ENCODE measurements around the gene MRO.
"Not testable (repeated sequence)": the region's sequence is repeated elsewhere in the genome, so short reads cannot be mapped to it uniquely, and the experiment has no call there.

MRO gene

DNA sequence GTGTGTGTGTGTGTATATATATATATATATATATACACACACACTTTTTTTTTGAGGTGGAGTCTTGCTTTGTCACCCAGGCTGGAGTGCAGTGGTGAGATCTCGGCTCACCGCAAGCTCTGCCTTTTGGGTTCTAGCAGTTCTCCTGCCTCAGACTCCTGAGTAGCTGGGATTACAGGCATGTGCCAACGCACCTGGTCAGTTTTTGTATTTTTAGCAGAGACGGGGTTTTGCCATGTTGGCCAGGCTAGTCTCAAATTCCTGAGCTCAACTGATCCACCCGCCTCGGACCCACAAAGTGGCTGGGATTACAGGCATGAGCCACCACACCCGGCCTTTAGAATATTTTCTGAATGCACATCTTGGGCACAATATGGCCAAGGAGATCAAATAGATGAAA lies 13.7 kb upstream of the MRO start:
- DNase-seq (ENCODE audit: low spot score) = not testable (repeated sequence)

DNA sequence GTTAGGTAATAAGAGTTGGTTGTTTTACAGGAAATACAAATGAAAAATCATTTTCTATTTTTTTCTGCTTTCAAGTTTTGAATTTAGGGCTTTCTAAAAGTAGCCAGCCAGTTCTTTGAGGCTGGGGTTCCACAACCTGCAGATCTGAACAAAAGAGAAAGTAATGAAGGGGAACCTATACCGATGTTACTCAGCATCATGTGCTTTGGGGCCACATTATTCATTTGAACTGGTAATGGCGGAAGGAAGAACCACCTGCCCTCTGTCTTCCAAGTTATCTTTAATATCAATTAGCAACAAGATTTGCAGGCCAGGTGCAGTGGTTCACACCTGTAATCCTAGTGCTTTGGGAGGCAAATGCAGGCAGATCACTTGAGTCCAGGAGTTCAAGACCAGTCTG lies 12.9 kb upstream of the MRO start:
- no peak for DNase-seq (ENCODE audit: low spot score)

DNA sequence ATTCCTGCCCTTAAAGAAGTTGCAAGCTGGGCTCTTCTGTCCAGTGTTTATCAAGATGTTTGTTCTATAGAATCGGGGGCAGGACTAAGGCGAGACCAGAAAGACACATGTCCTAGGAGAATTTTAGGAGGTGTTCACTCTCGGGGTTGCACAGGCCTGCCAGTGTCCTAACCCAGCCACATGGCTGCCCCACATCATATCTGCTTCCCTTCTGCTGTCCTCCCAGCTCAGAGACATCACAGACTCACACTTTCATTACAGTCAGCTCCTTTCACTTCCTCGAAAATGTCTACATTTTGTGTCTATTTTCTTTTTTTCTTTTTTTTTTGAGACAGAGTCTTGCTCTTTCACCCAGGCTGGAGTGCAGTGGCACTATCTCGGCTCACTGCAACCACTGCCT lies 10.7 kb upstream of the MRO start:
- DNase-seq (ENCODE audit: low spot score) = no peak

DNA sequence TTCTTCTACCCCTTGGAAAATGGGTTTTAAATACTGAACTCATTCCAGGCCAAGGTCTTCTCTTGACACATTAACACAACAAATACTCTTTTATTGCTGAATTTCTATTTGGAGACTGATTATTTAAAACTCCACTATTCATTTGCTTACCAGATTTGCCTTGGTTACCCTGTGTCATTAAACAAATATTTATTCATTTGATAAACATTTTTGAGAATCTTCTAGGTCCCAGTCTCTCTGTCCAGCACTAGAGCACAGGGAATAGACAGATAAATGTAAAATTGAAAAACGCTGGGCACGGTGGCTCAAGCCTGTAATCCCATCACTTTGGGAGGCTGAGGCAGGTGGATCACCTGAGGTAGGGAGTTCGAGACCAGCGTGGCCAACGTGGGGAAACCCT lies 9.8 kb upstream of the MRO start:
- DNase-seq (ENCODE audit: low spot score) = no peak

DNA sequence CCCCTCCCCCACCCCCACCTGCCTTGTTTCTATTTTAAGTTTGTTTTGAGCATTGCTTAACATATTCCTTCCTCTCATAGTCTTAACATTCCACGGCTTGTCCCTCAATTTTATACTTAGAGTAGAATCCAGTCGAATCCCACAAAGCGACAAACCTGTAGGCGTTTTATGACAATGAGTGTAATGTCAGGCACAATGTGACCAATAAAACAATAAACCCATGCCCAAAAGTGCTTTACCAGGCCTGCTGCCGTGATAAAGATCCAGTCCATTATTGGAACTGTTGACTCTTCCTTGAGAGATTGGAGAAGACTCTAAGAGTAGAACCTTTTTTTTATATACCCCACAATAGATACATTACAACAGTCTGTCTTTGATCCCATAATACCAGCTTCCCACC lies 6.2 kb upstream of the MRO start:
- DNase-seq (ENCODE audit: low spot score) = no peak

DNA sequence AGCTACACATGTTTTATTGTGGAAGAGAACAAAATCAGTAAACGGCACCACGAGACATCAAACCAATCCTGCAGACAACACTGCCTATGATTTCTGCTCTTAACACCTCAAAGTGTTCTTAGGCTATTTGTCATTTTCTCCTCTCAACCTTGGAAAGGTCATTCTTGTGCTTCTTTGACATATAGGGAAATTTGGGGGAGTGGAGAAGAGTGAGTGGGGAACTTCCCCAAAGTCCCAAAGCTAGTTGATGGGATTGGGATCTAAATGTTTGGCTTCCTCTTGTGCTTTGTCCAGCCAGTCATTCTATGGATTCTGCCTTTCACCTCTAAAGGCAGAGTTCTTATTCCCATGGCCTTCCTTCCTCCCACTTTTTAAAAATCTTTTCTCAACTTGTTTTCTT lies 5.8 kb upstream of the MRO start:
- no peak for DNase-seq (ENCODE audit: low spot score)

DNA sequence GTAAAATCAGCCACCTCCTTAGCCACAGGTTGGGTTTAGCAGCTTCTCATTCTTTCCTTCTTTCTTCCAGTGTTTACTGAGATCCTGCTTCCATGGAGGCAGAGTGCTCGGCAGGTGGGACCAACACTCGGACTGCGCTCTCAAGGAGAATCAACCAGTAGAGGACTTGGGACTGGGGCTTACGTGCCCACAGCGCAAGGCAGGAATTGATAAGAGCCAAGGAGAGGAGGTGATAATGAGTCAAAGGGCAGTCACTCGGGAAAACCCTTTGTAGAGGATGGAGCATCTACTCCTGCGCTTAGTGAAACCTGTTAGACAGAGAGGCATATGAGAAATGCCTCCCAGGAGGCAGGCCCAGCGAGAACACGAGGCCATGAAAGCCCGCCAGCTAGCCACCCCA lies 2.9 kb upstream of the MRO start:
- no peak for DNase-seq (ENCODE audit: low spot score)

DNA sequence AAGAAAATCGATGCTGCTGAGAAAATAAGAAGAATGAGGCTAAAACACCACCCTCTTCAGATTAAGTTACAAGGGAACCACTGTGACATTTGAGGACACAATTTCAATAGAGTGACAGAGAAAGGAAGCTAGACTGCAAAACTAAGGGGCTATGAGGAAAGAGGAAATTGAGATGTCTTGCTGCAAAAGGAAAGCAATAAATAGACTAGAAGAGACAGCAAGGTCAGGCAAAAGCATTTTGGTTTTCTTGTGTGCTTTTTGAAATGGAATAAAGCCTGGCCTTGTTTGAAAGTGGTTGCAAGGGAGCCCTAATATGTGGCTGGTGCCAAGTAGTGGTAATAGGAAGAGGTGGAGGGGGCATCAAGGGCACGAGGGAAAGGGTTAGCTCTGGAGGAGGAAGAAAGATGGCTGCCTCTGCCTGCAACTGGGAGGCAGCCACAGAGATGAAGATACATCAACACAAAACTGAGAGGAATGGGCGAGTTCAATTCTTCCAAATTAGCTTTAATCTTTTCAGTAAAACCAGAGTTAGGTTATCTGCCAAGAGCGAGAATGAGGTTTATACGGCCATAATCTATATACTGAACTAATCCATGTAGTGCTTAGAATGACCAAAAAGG lies 1.2 kb upstream of the MRO start:
- DNase-seq (ENCODE audit: low spot score) = no peak

DNA sequence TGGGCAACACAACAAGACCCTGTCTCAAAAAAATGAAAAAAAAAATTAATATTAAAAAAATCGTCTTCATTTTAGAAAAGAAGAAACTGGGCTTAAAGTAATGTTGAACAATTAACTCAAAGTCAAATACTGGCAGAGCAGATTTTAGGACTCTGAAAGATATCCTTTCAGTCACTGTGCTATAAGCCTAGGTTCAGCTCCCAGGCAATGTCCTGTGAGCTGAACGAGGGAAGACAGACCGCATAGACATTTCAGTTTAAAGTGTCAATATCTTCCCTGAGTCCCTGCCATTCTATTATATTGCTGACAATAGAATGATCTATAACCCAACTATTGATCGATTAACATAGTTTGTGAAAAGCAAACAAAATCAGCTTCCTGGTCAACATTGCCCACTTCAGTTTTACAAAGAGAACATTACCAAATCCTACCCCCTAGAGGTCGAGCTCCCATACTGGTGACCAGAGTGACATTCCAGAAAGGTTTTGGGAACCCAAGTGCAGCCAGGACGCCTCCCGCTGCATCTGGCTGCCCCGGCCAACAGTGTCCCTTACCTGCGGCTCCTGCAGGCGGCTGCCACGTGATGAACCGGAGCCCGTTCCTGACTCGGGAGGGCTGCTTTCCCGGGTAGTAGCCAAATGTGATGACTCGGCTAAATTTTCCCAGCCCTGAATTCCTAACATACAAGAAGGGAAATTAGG lies 639 bp downstream of the MRO start:
- peak; percentile 72 for DNase-seq (ENCODE audit: low spot score)

DNA sequence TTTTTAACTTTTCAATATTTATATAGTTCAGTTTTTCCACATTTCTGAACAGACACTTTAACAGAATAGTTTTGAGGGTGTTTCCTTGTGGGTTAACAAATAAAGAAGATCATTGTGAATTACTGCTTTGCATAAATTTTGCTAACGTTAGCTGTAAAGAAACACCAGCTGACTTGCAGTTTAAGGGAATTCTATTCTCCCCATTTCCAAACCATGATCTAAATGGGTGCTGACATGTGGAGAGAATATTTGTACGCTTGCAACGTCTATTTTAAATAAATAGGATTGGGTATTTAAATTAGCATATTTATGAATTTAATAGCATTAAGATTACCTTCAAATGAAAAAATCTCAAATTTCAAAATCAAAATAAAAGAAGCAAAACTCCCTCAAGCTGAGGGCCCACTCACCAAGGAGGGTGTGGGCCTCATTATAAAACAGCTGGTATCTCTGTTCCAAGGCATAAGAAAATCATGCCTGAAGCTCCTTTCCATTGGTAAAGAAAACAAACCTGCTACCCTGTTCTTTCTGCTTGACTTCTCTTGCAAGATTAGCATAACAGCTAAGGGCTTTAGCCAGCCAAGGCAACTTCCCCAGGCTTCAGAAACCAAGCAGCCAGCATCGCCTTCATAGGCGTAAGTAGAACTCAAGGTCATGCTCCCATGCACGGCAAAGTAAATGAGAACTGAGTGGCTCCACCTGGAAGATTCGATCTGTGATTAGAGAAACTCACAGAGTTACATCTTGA lies 3.2 kb downstream of the MRO start:
- no peak for DNase-seq (ENCODE audit: low spot score)

DNA sequence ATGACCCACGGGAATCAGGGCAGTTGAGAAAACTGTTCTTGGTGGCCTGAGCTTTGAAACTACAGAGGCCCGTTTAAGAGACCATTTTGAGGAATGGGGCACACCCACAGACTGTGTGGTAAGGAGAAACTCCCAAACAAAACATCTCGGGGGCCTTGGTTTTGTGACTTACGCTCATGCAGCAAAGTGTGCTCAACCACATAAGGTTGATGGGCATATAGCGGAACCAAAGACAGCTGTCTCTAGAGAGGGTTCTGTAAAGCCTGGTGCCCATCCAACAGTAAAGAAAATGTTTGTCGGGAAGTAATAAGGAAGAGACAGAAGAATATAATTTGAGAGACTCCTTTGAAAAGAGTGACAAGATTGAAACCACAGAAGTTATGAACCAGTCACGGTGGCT lies 5.4 kb downstream of the MRO start:
- DNase-seq (ENCODE audit: low spot score) = no peak

DNA sequence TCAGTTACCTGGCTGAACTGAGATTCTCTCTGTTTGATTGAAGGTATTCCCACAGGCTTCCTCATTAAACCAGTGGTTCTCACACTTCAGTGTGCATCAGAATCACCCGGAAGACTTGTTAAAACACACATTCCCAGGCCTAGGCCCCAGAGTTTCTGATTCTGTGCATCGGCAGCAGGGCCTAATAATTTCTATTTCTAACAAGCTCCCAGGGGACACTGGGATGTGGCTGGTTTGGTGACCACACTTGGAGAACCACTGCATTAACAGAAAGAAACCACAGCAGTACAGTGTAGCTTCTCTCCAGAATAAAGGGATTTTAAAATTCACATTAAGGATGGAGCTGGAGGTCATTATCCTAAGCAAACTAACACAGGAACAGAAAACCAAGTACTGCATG lies 6.5 kb downstream of the MRO start:
- DNase-seq (ENCODE audit: low spot score) = no peak

DNA sequence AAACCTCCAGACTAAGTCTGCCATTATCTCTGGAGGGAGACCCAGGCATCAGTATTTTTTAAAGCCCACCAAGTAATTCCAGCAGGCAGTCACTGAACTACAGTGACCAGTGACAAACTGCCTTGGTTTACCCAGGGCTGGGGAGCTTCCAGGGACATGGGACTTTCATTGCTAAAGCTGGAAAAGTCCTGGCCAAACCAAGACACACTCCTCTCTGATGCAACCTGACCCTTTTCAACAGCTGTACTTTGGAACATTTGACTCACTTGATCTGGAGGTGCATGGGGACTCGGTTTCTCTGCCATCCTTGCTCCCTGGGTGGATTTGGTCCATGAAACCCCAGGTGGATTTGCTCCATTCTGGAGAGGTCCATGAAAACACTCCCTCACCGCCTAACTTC lies 7.0 kb downstream of the MRO start:
- DNase-seq (ENCODE audit: low spot score) = no peak

DNA sequence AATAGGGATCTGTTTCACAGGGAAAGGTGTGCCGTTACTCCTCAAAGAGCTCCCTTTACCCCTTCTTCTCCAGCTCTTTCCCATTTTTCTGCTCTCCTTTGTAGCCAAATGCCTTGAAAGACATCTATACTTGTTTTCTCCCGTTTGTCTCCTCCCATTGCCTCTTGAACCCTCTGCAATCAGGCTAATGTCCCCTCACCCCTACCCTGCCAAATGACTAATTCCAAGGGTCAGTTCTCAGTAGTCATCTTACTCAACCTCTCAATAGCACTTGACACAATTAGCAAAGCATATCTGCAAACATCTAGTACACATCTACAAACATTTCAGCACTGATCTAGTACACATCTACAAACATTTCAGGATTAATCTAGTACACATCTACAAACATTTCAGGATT lies 12.6 kb downstream of the MRO start:
- DNase-seq (ENCODE audit: low spot score) = no peak

DNA sequence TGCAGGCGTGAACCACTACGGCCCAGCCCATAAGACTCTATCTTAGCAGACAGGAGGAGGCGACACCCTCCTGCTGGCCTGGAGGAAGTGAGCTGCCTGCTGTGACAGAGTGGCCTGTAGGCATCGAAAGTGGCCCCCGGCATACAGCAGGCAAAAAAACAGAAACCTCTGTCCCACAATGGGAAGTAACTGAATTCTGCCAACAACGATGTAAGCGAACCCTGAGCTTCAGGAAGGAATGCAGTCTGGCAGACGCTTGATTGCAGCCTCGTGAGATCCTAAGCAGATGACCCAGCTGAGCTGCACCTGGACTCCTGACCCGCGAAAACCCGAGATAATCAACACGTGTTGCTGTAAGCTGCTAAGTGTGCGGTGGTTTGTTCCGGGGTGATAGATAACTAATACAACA lies 13.6 kb downstream of the MRO start:
- DNase-seq (ENCODE audit: low spot score) = no peak

DNA sequence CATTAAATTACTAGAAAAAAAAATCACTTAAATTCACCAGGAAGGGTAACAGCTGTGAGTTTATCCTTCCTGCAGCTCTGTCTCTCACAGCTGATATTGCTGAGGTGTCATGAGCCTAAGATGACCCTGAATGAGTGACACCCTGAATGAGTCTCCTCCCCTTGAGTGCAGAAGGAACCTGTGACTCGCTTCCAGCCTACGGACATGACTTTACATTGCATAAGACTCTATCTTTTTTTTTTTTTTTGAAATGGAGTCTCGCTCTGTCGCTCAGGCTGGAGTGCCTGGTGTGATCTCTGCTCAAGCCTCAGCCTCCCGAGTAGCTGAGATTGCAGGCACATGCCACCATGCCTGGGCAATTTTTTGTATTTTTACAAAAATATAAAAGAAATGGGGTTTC lies 14.1 kb downstream of the MRO start:
- DNase-seq (ENCODE audit: low spot score) = no peak

DNA sequence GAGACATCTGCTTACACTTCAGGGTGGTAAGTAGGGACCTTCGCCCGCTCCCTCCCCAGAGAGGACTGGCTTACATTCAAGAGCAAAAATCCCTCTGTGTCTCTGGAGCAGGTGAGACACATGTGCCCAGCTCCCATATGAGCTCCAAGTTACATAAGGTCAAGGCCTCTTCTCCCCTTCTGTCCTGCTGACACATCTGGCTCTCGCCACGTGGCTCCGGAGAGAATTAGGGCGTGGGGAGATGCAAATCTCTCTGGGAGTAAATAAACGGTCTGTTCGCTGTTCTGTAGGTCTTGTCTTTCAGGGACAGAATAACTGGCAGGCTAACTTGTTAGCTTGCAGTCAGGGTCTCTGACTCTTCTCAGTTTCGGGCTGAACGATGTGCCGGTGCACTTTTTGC lies 16.2 kb downstream of the MRO start:
- no peak for DNase-seq (ENCODE audit: low spot score)

DNA sequence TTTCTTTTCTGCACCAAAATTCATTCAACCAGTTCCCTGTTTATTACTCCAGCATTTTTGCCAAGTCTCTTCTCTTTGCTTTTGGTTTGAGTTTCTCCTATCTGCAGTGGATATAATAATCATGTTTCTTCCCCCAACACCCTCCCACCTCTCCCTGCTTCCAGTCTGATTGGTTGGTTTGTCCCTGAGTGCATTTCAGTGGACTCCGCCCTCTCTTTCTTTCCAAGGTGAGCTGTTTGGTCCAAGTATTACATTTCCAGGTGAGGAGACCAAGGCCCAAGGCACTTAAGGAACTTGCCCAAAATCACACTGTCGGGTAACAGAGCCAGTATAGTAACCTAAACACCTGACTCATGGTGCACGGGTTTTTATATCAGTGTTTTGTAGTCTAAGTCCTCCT lies 17.7 kb downstream of the MRO start:
- DNase-seq (ENCODE audit: low spot score) = peak; percentile 58

DNA sequence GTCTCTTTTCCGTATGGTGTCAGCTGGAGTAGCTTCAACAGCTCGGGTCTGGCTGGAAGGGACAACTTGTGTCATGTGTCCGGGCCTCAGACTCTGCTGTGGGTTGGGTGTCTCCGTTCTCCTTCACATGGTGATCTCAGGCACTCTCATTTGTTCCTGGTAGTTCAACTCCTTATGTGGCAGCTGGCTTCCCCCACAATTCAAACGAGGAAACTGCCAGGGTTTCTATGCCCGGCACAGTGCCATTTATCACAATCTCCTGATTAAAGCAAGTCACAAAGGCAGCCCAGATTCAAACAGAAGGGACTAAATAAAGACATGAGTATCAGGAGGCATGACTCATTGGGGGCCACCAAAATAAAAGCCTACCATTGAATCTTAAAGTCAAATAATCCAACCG lies 22.7 kb downstream of the MRO start:
- no peak for DNase-seq (ENCODE audit: low spot score)

DNA sequence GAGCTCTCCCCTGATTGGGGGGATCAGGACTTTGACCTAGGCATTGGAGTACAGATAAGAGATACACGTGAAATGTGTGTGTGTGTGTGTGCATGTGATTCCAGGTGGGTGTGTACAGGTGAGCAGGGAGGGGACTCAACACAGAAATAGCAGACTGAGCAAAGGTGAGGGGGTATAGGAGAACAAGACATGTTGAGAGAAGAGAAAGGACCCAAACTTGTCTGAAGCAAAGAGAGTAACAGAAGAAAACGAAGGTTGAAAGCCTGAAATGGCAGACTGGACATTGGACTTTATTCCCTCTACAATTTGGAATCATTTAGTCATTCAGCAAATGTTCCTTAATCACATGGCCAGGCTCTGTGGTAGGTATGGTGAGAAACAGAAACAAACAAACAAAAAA lies 23.3 kb downstream of the MRO start:
- DNase-seq (ENCODE audit: low spot score) = no peak

DNA sequence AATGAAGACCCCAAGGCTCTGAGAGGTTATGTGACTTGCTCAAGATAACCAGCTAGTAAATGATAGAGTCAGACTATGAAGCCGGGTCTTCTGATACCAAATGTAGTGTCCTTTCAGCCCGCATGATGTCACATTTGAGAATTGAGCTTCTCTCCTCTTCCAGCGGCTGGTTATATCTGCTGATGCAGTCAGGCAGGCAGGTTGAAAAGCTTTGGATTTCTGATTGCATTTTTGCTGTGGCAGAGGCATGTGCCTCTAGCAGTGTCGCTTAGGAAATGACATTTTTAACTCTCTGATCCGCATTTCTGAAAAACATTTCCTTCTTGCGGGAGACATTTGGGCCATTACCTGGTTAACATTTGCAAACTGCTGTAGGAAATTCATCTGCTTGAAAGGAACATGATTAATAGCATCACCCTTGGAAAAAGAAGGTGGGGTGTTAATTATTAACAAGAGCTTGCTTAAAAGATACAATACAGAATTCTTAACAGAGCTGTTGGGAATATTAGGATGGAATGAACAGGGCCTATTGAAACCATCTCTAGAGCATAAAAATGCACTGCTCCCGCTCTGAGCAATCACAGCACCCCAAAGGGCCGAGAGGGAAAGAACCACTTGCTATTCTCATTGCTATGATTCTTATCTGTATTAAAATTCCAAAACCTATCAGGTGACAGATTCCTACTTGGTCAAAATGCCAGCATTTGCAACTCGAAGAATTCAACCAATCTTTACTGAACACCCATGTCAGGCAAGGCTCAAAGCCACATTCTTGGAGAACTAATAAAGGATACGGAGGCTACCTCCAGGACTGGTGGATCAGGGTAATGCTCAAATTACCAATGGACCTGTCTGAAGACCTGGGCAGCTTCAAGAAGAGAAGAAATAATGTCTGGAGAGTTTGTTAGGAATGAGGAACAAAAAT lies 25.9 kb downstream of the MRO start:
- DNase-seq (ENCODE audit: low spot score) = no peak

DNA sequence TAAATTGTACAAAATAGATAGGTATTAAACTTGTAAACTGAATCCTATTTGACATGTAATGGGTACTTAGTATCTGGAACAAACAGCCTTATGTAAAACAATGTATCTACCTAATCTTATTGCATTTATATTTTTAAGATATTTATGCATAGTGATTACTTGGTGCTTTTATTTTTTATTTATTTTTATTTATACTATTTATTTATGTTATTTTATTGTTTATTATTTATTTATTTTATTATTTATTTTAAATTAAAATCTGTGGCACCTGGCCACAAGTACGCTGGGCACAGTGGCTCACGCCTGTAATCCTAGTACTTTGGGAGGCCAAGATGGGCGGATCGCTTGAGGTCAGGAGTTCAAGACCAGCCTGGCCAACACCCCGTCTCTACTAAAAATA lies 26.9 kb downstream of the MRO start:
- no peak for DNase-seq (ENCODE audit: low spot score)

Data from iPS-NIHi11 (cell line).